Keratinocyte (primary cell): Measurements from ENCODE around the gene NEK3. TPM values are rescaled to one million over a fixed set of nuclear protein-coding genes. Genes with fewer than 3 reads are reported as not detected.
A peak's percentile ranks its signal among the peaks of the same experiment; 100 is the strongest.
"Not testable (repeated sequence)": the region's sequence is repeated elsewhere in the genome, so short reads cannot be mapped to it uniquely, and the experiment has no call there.

ENCODE experiments used
- DNase-seq: peaks from one replicate; pipeline ENCODE4 v3.0.0-alpha.2; 2011; ENCODE audit warnings: low read depth, missing footprints, low spot score
- FAIRE-seq: peaks from 2 replicates; lab custom pipeline; 2011; peaks lifted over from hg19 to GRCh38; lab: Jason Lieb, UNC
- H2AFZ ChIP-seq: 2 replicates; pipeline ENCODE4 v1.6.0; 2012; ENCODE audit warnings: low read length, control low read depth, inconsistent platforms; ENCODE audit not compliant: control insufficient read depth
- H3K27ac ChIP-seq: 2 replicates; pipeline ENCODE4 v1.5.1; 2011; ENCODE audit warnings: low read length; ENCODE audit not compliant: control insufficient read depth, insufficient read depth
- H3K27me3 ChIP-seq: 3 replicates; pipeline ENCODE4 v1.6.0; 2011; ENCODE audit warnings: low read length; ENCODE audit not compliant: control insufficient read depth, insufficient read depth; ENCODE audit errors: extremely low read depth
- H3K36me3 ChIP-seq, 2 experiments: 2 replicates in 1 of 2; 3 replicates in 1 of 2; pipeline ENCODE4 v1.5.1; 2011; ENCODE audit warnings: low read length in 2 of 2, mild to moderate bottlenecking in 1 of 2; ENCODE audit not compliant: control insufficient read depth in 2 of 2, insufficient read depth in 2 of 2; ENCODE audit errors: extremely low read depth in 1 of 2
- H3K4me1 ChIP-seq: 3 replicates; pipeline ENCODE4 v1.5.1; 2011; ENCODE audit warnings: low read length; ENCODE audit not compliant: control insufficient read depth, insufficient read depth; ENCODE audit errors: extremely low read depth
- H3K4me2 ChIP-seq: 3 replicates; pipeline ENCODE4 v1.6.0; 2011; ENCODE audit warnings: low read depth, low read length; ENCODE audit not compliant: control insufficient read depth, insufficient read depth; ENCODE audit errors: extremely low read depth
- H3K4me3 ChIP-seq, 3 experiments: fragments of 200-600 bp in 1 of 3; sonication (generic) in 1 of 3; 2 replicates in 2 of 3; 3 replicates in 1 of 3; pipeline ENCODE4 v1.5.1; 2011 to 2016; ENCODE audit warnings: low read length in 3 of 3, mild to moderate bottlenecking in 3 of 3, control low read depth in 2 of 3, inconsistent platforms in 1 of 3, low read depth in 1 of 3, mixed read lengths in 1 of 3, mixed run types in 1 of 3, moderate library complexity in 1 of 3; ENCODE audit not compliant: control insufficient read depth in 2 of 3, insufficient read depth in 2 of 3; ENCODE audit errors: extremely low read depth in 1 of 3
- H3K79me2 ChIP-seq: 2 replicates; pipeline ENCODE4 v1.6.0; 2012; ENCODE audit warnings: low read length; ENCODE audit not compliant: control insufficient read depth, insufficient read depth
- H3K9ac ChIP-seq: 3 replicates; pipeline ENCODE4 v1.6.0; 2011; ENCODE audit warnings: low read length; ENCODE audit not compliant: control insufficient read depth, insufficient read depth; ENCODE audit errors: extremely low read depth
- H3K9me1 ChIP-seq: 3 replicates; pipeline ENCODE4 v1.6.0; 2011; ENCODE audit warnings: low read length; ENCODE audit not compliant: control insufficient read depth, insufficient read depth; ENCODE audit errors: extremely low read depth
- H3K9me3 ChIP-seq: 2 replicates; pipeline ENCODE4 v1.5.1; 2012; ENCODE audit warnings: low read depth, low read length; ENCODE audit not compliant: control insufficient read depth
- H4K20me1 ChIP-seq: 3 replicates; pipeline ENCODE4 v1.6.0; 2011; ENCODE audit warnings: low read length; ENCODE audit not compliant: control insufficient read depth, insufficient read depth; ENCODE audit errors: extremely low read depth
- EZH2 ChIP-seq: IDR thresholded peaks from one replicate; pipeline ENCODE4 v1.6.1; 2012; ENCODE audit warnings: inconsistent platforms, mild to moderate bottlenecking, low read length, moderate library complexity
- dilution Hi-C: fragments of 300-500 bp; cut with MboI; formaldehyde crosslinking; loops from one replicate; pipeline ENCODE4 v1.7.0; 2020; ENCODE audit warnings: low sequenced_read_pairs; ENCODE audit not compliant: extremely low pct_ligation_motif_present
- polyA minus RNA-seq, 3 experiments: library from RNA; depleted of rRNA, polyadenylated mRNA; stranded (reverse); fragments of >200 nt; gene quantifications; 1 replicate in 1 of 3; 2 replicates in 1 of 3; 3 replicates in 1 of 3; pipeline ENCODE4 v1.2.3, GENCODE V29; 2011
- polyA plus RNA-seq, 5 experiments: library from polyadenylated mRNA; depleted of rRNA in 3 of 5; stranded (reverse) in 3 of 5; stranded (forward) in 1 of 5; unstranded in 1 of 5; fragments of >200 nt; gene quantifications; 1 replicate in 1 of 5; 2 replicates in 3 of 5; 3 replicates in 1 of 5; pipeline versions ENCODE4 v1.2.1 to v1.2.3, GENCODE V29; 2011 to 2012; ENCODE audit warnings: missing spikeins in 2 of 5, low read depth in 1 of 5, low replicate concordance in 1 of 5
- TF ChIP-seq, protein P1 (sequence below), 3 experiments: IDR thresholded peaks in 1 of 3; conservative IDR thresholded peaks in 1 of 3; optimal IDR thresholded peaks in 1 of 3; 2 replicates in 2 of 3; 3 replicates in 1 of 3; pipeline versions ENCODE3 to v1.5.1; 2011; ENCODE audit warnings: low read length in 3 of 3, mild to moderate bottlenecking in 3 of 3, moderate library complexity in 2 of 3, control low read depth in 1 of 3, inconsistent platforms in 1 of 3; ENCODE audit not compliant: insufficient read depth in 2 of 3; ENCODE audit errors: extremely low read depth in 1 of 3

NEK3 gene
- polyA plus RNA-seq (5.1 to 11.1 TPM (median 6.7 TPM) in 3 replicates), polyA minus RNA-seq (0.92 to 5.6 TPM (median 1.5 TPM) in 3 replicates)
- 13.8 TPM for polyA plus RNA-seq (2011; ENCODE audit: low read depth)
- polyA plus RNA-seq (2011; cell fraction: cytosol; rRNA removed), result 5.4 and 8.9 TPM in 2 replicates
- polyA plus RNA-seq (2011; cell fraction: nucleus; rRNA removed), result 15.6 and 21.1 TPM in 2 replicates
- polyA plus RNA-seq (2012; ENCODE audit: low replicate concordance), result 3.3 and 7.7 TPM in 2 replicates
- 2.5 TPM for polyA minus RNA-seq (2011; cell fraction: cytosol; rRNA and poly(A)+ RNA removed)
- 1.7 and 3.8 TPM in 2 replicates for polyA minus RNA-seq (2011; cell fraction: nucleus; rRNA and poly(A)+ RNA removed)

DNA sequence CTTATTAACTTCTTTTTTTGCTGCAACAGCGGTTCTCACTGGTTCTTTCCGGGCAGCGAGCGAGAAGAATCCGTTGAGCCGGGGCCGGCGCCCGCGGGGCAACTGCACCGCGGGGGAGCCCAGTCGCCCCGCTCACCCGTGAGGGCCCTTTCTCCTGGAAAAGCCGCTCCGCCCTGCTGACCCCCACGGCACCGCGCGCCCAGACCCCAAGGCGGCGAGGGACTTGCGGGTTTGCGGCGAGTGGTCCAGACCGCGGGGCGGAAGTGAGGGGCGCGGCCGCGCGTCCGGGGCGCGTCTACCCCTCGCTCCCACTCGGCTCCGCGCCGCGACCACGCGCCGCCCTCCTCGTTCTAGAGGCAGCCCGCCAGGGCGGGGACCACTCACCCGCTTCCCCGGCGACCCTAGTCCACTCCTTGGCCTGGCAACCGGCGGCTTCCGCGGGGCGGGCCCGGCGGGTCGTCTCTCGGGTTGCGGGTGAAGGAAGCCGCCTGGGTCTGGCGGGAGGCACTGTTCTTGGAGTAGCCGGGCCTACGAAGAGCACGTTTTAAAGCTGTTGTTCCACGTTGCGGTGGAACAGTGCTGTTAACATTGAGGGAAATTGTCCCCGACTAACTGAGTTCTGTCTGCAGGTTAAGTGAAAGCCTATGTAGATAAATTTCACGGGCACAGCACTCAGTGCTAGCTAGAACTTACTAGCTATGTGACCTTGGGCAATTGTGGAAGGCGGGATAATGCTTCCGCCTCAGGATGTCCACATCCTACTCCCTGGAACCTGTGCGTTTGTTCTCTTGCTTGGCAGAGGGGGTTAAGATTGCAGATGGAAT, at the start of gene NEK3:
TSS of gene NEK3 (minus strand) at position 439 of the 824 bp plus-strand sequence. CDS start 3,406 bp downstream, outside the sequence.
- peaks cover 8% of the 10 kb centered on the region for H3K4me1 ChIP-seq
- H3K9ac ChIP-seq, result peak within 1 kb of the TSS; percentile 81
- no peaks in the 10 kb centered on the region for H3K36me3 ChIP-seq
- H3K9me1 ChIP-seq, result no peaks in the 10 kb centered on the region
- DNase-seq, result no peak
- H2AFZ ChIP-seq, result peak within 1 kb of the TSS; percentile 92
- peak within 1 kb of the TSS; percentile 96 for H3K4me2 ChIP-seq
- FAIRE-seq, result no peak
- no peaks in the 10 kb centered on the region for H4K20me1 ChIP-seq
- dilution Hi-C loops, result no loop called here
- H3K9me3 ChIP-seq, result no peaks in the 10 kb centered on the region
- no peaks in the 10 kb centered on the region for H3K79me2 ChIP-seq
- no peak for TF ChIP-seq EZH2
- TF ChIP-seq, protein P1, sequence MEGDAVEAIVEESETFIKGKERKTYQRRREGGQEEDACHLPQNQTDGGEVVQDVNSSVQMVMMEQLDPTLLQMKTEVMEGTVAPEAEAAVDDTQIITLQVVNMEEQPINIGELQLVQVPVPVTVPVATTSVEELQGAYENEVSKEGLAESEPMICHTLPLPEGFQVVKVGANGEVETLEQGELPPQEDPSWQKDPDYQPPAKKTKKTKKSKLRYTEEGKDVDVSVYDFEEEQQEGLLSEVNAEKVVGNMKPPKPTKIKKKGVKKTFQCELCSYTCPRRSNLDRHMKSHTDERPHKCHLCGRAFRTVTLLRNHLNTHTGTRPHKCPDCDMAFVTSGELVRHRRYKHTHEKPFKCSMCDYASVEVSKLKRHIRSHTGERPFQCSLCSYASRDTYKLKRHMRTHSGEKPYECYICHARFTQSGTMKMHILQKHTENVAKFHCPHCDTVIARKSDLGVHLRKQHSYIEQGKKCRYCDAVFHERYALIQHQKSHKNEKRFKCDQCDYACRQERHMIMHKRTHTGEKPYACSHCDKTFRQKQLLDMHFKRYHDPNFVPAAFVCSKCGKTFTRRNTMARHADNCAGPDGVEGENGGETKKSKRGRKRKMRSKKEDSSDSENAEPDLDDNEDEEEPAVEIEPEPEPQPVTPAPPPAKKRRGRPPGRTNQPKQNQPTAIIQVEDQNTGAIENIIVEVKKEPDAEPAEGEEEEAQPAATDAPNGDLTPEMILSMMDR (optimal IDR thresholded peaks at IDR 0.05 in 1 of 3, IDR thresholded peaks at IDR 0.05 in 1 of 3, conservative IDR thresholded peaks at IDR 0.05 in 1 of 3; ENCODE audit: extremely low read depth in 1 of 3, insufficient read depth in 2 of 3, low read length in 3 of 3), result no peak
- H3K4me3 ChIP-seq, result peak within 1 kb of the TSS; percentile 72 to 88 (median 83)
- H3K27me3 ChIP-seq, result no peaks in the 10 kb centered on the region
- H3K27ac ChIP-seq, result peak within 1 kb of the TSS; percentile 54

- H3K4me3 ChIP-seq, H3K9me1 ChIP-seq, H2AFZ ChIP-seq, dilution Hi-C loops, FAIRE-seq, H3K27me3 ChIP-seq, H3K4me2 ChIP-seq, H3K4me1 ChIP-seq, H3K79me2 ChIP-seq, H3K9me3 ChIP-seq, H3K36me3 ChIP-seq, H4K20me1 ChIP-seq, H3K9ac ChIP-seq, H3K27ac ChIP-seq, DNase-seq: not testable (repeated sequence)
These were observed 49.0 kb upstream of the NEK3 start for GRCh38 chr13:52208384-52208783.

DNA sequence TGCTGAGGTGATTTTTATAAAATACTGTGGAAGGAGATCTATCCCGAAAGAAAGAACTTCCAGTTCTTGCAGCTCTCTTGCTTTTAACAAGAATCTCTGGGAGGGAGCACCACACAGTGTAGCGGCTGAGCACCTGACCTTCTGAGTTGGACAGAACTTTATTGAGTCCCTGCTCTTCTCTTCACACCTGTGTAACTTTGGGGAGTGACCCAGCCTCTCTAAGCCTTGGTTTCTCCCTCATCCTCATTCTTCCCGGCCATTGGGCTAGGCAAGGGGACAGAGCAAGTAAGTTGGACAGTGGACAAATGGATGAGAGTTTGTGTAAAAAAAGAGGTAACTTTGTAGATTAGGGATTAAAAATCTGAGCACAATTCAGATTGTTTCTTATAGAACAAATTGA, 48.5 kb upstream of the NEK3 start:
- H3K4me2 ChIP-seq, FAIRE-seq, H3K4me3 ChIP-seq, DNase-seq, H3K9me3 ChIP-seq, H3K9me1 ChIP-seq, H3K36me3 ChIP-seq, H3K79me2 ChIP-seq, H3K27me3 ChIP-seq, H3K4me1 ChIP-seq, H4K20me1 ChIP-seq, H2AFZ ChIP-seq, H3K27ac ChIP-seq, H3K9ac ChIP-seq, dilution Hi-C loops: not testable (repeated sequence)

GRCh38 chr13:52207337-52207736, 47.9 kb upstream of the NEK3 start:
- H2AFZ ChIP-seq, H3K36me3 ChIP-seq, DNase-seq, H3K4me2 ChIP-seq, dilution Hi-C loops, H3K9ac ChIP-seq, H3K4me1 ChIP-seq, H3K9me1 ChIP-seq, H3K9me3 ChIP-seq, H3K4me3 ChIP-seq, H3K79me2 ChIP-seq, FAIRE-seq, H3K27me3 ChIP-seq, H4K20me1 ChIP-seq, H3K27ac ChIP-seq: not testable (repeated sequence)
